HUDEP-2 (cell line): ENCODE results near the gene YIPF2.
"Not testable (repeated sequence)": the region's sequence is repeated elsewhere in the genome, so short reads cannot be mapped to it uniquely, and the experiment has no call there.

Experiments
- DNase-seq, 76 experiments: peaks; one replicate each; lab custom pipeline; 2025; ENCODE audit not compliant: unreplicated experiment in 76 of 76; lab: John Stamatoyannopoulos, UW

Gene YIPF2

GRCh38 chr19:10928563-10929401, at the start of gene YIPF2, which contains the start of gene TIMM29:
Gene YIPF2 (minus strand): TSS chr19:10928639. CDS start chr19:10928410, 229 bp downstream.
Gene TIMM29 (plus strand): TSS chr19:10928811. CDS start chr19:10928823, 12 bp downstream.
- DNase-seq, result peak in 75 of 76 experiments; percentile 85 to 99 (median 97)

GRCh38 chr19:10977742-10978092, 49.3 kb upstream of the YIPF2 start:
- no peak for DNase-seq

- no peak for DNase-seq
Observed at GRCh38 chr19:10976131-10976892, 47.9 kb upstream of the YIPF2 start.

- no peak for DNase-seq
Observed at GRCh38 chr19:10975374-10976130, 47.1 kb upstream of the YIPF2 start.

- no peak for DNase-seq
Observed at GRCh38 chr19:10971107-10971726, 42.8 kb upstream of the YIPF2 start.

GRCh38 chr19:10968527-10969135, 40.2 kb upstream of the YIPF2 start:
- no peak for DNase-seq

- no peak for DNase-seq
Observed at GRCh38 chr19:10966809-10967208, 38.4 kb upstream of the YIPF2 start.

GRCh38 chr19:10965398-10965797, 37.0 kb upstream of the YIPF2 start:
- DNase-seq, result no peak

- no peak for DNase-seq
Observed at GRCh38 chr19:10964903-10965302, 36.5 kb upstream of the YIPF2 start.

- DNase-seq, result no peak
Observed at GRCh38 chr19:10963865-10964264, 35.4 kb upstream of the YIPF2 start.

GRCh38 chr19:10962863-10963262, 34.4 kb upstream of the YIPF2 start:
- no peak for DNase-seq

- peak in 17 of 76 experiments; percentile 13 to 64 (median 44) for DNase-seq
Observed at GRCh38 chr19:10961073-10961860, 32.8 kb upstream of the YIPF2 start.

- peak; percentile 31 to 100 (median 98) for DNase-seq
Observed at GRCh38 chr19:10960314-10961072, 32.1 kb upstream of the YIPF2 start, which contains the start of gene SMARCA4. Gene SMARCA4 (plus strand): TSS chr19:10961030. CDS start chr19:10984152, 23,122 bp downstream.

GRCh38 chr19:10959277-10959968, 31.0 kb upstream of the YIPF2 start:
- DNase-seq, result not testable (repeated sequence)

- no peak for DNase-seq
Observed at GRCh38 chr19:10952809-10953208, 24.4 kb upstream of the YIPF2 start.

GRCh38 chr19:10946958-10947657, 18.7 kb upstream of the YIPF2 start:
- no peak for DNase-seq

GRCh38 chr19:10945264-10945663, 16.8 kb upstream of the YIPF2 start:
- DNase-seq, result peak in 1 of 76 experiments; percentile 15
